RKO (cell line): ENCODE measurements around the gene DAGLA.

ENCODE experiments used
- DNase-seq: peaks from one replicate; pipeline ENCODE4 v3.0.0-alpha.2; 2016; ENCODE audit warnings: low spot score

DAGLA gene

GRCh38 chr11:61745781-61746441, 65.7 kb downstream of the DAGLA start:
- DNase-seq, result no peak

GRCh38 chr11:61746442-61747191, 66.4 kb downstream of the DAGLA start:
- DNase-seq, result no peak

- peak; percentile 64 for DNase-seq
Observed at GRCh38 chr11:61747192-61747966, 67.2 kb downstream of the DAGLA start.

- no peak for DNase-seq
Observed at GRCh38 chr11:61747967-61748285, 67.7 kb downstream of the DAGLA start.

GRCh38 chr11:61749591-61750217, 69.5 kb downstream of the DAGLA start:
- no peak for DNase-seq

GRCh38 chr11:61750631-61751273, 70.6 kb downstream of the DAGLA start:
- no peak for DNase-seq

GRCh38 chr11:61751384-61751783, 71.2 kb downstream of the DAGLA start:
- DNase-seq, result no peak

- peak; percentile 40 for DNase-seq
Observed at GRCh38 chr11:61752117-61752924, 72.1 kb downstream of the DAGLA start, which contains the start of gene MYRF. Gene MYRF (plus strand): TSS chr11:61752636. CDS start chr11:61752745, 109 bp downstream.

GRCh38 chr11:61752925-61753521, 72.8 kb downstream of the DAGLA start:
- no peak for DNase-seq

- no peak for DNase-seq
Observed at GRCh38 chr11:61753672-61754071, 73.5 kb downstream of the DAGLA start.

GRCh38 chr11:61754534-61755482, 74.6 kb downstream of the DAGLA start:
- DNase-seq, result no peak

GRCh38 chr11:61756147-61756451, 75.9 kb downstream of the DAGLA start:
- no peak for DNase-seq

- peak; percentile 16 for DNase-seq
Observed at GRCh38 chr11:61756452-61757212, 76.4 kb downstream of the DAGLA start.

- DNase-seq, result no peak
Observed at GRCh38 chr11:61757213-61757862, 77.1 kb downstream of the DAGLA start.

GRCh38 chr11:61760946-61761345, 80.8 kb downstream of the DAGLA start:
- DNase-seq, result no peak

GRCh38 chr11:61761440-61762222, 81.4 kb downstream of the DAGLA start:
- no peak for DNase-seq

GRCh38 chr11:61762223-61762615, 82.0 kb downstream of the DAGLA start:
- no peak for DNase-seq

- DNase-seq, result no peak
Observed at GRCh38 chr11:61762798-61763197, 82.6 kb downstream of the DAGLA start.
